Measurements from ENCODE around the gene KCND2. TPM values are rescaled to one million over a fixed set of nuclear protein-coding genes. Genes with fewer than 3 reads are reported as not detected.
"Not testable (repeated sequence)": the region's sequence is repeated elsewhere in the genome, so short reads cannot be mapped to it uniquely, and the experiment has no call there.

The KCND2 gene
- total RNA-seq, 1 donor from 2014 or later = 51.5 TPM

DNA sequence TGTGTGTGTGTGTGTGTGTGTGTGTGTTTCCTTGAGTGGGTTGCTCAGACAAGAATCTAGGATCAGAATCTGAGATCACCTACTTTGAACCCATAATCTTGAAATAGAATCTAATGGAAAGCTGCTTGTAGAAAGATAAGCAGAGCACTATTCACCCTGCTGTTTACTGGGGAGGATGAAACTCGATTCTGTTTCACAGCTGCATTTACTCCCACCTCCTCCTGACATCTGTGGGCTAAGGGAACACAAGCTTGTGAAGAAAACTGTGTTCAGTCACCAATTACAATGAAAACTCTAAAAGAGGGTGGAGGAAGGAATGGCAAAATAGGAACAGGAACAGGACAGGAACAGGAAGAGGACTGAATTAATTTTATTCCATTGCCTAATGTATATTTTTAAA, 315.4 kb downstream of the KCND2 start:
- DNase-seq = no peak

DNA sequence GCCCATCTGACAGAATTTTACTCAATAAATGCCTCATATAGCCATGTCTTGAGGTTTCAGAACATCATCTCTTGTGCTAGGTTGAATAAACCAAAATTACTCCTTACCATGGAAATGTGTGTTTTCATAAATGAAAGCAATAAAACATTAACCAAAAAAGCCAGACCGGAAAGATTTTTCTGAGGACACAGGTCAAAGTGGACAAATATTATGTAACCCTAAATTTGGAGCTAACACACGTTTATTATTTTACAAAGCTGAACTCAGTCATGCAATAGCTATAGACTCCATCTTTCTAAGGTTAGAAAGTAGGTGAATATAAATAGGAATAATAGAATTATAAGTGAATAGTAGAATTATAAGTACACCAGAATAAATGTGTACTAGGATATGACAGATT, 315.9 kb downstream of the KCND2 start:
- no peak for DNase-seq

GRCh38 chr7:120600607-120601006, 327.6 kb downstream of the KCND2 start:
- no peak for DNase-seq

DNA sequence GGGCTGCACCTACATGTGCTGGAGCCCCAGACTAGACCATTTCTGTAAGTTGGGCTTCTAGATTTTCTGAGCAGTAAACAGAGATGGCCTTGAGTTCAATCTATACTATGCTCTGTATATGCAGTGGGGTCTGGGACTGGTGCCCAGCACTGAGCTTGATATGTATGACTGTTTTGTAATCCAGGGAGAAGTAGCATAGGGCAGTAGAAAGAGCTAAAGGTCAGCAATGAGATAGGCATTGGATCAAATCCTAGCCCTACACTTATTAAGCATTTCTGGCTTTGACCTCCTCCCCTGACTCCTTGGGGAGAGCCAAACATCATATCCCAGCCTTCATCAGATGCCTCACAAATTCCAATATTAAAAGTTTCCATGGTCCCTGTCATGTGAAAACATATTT, 330.4 kb downstream of the KCND2 start:
- DNase-seq = no peak

DNA sequence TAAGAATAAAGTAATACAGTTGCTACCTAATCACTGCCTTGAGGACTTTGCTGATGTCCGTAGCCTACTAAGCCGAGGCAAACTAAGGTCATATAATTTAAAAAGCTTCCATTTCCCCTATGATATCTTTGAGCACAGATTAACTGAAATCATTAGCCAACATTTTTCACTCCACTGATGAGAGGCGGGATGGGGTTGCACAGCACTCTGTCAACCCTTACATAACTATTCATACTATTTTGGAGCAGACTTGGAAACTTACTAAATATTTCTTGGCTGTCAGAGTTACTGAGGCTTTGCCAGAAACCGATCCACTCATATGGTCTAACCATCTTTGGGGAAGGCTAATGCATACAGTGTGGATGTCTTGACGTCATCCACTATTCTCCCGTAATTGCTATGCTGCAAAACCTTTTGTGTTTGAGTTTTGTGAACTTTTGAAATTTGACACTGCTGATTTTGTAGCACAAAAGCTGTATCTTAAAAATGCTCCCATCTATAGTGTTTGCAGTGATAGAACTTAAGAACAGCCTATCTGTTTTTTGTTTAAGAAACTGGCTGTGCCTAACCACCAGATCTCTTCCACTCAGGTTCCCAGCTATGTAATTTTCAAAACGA, 336.3 kb downstream of the KCND2 start:
- DNase-seq = no peak

DNA sequence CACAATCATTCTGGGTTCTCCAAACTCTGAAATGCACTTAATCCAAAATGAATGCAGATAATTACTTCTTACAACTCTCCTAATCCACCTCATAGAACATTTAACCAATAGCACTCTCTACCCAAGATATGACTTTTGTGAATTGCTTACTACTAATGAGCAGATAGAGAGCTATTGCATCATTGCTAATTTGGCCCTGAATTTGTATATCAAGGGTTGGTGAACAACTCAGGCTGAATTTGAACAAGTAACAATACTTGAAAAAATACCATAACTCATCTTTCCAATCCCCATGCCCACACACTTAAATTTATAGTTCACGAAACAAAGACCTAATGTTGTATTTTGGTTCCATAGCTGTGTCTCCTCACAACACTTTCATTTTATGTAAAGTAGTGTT, 339.0 kb downstream of the KCND2 start:
- no peak for DNase-seq

DNA sequence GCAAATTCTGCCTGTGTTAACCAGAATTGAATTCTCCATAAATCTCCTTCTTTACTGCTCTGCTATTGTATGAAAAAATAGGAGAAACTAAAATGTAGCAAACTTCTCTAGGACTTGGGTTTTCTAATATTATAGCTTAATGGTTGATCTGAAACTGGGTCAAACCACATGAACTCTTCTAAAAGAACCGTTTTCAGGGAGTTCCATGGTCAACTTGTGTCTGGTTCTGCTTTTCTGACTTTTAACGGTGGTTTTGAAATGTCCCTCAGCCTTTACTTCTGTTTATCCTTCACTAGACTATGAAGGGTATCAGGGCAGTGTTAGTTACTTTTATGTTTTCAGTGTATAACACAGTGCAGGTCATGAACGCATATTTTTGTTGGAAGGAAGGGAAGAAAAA, 342.7 kb downstream of the KCND2 start:
- no peak for DNase-seq

GRCh38 chr7:120617275-120617674, 344.3 kb downstream of the KCND2 start:
- no peak for DNase-seq

GRCh38 chr7:120628251-120628650, 355.3 kb downstream of the KCND2 start:
- DNase-seq = no peak

DNA sequence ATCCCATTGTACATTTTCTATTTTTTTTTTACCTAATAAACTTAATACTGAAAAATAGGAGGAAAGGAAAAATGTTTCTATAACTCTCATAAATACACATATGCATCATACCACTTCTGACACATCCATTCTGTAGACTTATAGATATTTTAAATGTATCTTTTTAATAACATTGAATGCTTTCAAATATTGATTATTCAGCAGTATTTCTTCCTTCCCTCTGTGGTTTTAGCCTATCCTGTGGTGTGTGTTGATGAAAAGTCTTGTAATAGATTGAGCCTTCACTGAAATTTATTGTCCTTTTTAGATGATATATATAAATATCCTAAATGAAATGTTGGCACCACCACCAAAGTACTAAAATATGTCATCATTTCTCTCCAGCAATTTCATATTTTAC, 366.9 kb downstream of the KCND2 start:
- DNase-seq = no peak

- no peak for DNase-seq
These were observed 373.0 kb downstream of the KCND2 start for GRCh38 chr7:120645966-120646365.

DNA sequence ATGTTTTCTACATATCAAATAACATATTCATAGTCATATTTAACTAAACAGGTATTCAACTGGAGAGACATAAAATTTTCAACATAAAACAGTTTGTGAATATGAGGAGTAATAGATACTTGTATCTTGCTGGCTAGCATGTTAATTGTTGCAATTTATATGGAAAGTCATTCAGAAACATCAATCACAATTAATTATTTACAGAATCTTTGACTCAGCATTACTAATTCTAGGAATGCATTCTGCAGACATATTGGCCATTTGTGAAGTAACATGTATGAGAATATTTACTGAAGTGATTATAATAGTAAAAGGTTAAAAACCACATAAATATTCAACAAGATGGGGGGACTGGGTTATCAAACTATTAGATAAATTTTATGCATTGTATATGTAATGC, 381.3 kb downstream of the KCND2 start:
- no peak for DNase-seq

DNA sequence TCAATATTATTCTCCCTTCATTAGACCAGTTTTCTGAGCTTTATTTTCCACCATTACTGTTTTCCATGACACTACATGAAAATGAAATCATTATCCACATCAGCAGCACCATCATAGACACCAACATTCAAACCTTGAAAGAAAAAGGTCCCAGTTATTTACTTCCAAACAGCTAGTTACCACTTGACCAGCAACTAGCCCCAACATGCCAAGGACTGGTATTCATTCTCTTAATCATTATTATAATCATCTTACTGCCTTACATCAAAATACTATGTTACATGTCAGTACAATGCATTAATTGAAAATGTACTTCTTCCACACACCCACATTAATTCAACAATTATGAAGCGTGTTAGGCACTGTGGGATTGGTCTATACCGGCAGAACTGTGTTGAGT, 385.5 kb downstream of the KCND2 start:
- no peak for DNase-seq

GRCh38 chr7:120662291-120662690, 389.3 kb downstream of the KCND2 start:
- no peak for DNase-seq

DNA sequence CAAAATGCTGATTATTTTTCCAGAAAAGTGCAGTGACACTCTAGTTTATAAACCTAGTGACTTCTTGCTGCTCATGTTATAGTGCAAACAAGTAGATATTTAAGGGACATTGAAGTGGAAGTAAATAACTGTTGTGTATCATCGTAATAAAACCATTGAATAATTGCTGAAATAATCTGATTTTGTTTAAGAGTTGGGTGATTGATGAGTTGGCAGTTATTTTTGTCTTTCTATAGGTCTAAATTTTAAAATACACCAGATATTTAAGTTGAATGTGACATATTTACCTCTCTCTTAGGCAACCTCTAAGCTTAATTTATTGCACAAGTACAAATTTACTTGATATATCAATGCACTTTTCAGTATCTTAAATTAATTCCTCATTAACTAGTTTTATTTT, 392.1 kb downstream of the KCND2 start:
- no peak for DNase-seq

DNA sequence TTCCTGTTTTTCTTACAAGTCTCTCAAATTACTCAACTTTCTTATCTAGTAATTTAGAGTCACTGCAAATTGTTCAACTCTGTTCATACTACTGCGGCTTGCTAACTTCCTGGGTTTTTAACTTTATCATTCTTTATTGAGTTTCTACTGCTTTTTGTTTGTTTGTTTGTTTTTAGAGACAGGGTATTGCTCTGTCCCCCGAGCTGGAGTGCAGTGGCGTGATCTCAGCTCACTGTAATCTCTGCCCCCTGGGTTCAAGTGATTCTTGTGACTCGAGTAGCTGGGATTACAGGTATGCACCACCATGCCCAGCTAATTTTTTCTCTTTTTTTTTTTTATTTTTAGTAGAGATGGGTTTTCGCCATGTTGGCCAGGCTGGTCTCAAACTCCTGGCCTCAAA, 402.1 kb downstream of the KCND2 start:
- no peak for DNase-seq

DNA sequence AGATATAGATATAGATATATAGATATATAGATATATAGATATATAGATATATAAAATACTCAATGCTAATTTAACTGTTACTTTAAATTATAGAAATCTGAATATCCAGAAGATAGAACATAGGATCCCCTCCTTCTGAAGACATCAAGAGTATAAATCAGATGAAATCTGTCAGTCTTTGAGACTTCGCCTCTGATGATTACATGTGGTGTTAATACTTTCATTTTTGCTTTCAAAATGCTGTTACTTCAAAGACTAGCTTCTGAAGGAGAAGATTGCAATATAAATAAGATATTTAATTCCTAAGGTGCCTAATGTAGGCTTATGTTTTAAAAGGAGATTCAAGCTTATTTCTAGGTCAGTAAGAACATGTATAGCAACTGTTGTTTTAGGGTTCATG, 404.6 kb downstream of the KCND2 start:
- no peak for DNase-seq

- DNase-seq = no peak
These were observed 408.0 kb downstream of the KCND2 start for GRCh38 chr7:120680985-120681384.

DNA sequence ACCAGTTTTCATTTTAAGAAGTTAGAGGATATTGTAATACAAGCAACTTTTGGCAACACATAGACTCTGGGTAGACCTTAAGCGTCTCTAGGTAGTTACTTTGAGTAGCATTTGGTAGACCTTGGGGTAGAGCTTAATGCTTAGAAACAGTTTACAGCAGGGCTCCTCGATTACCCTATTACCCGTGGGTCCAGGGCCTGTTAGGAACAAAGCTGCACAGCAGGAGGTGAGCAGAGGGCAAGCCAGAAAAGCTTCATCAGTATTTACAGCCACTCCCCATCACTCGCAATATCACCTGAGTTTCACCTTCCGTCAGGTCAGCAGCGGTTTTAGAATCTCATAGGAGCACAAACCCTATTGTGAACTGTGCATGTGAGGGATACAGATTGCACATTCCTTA, 411.5 kb downstream of the KCND2 start:
- no peak for DNase-seq

DNA sequence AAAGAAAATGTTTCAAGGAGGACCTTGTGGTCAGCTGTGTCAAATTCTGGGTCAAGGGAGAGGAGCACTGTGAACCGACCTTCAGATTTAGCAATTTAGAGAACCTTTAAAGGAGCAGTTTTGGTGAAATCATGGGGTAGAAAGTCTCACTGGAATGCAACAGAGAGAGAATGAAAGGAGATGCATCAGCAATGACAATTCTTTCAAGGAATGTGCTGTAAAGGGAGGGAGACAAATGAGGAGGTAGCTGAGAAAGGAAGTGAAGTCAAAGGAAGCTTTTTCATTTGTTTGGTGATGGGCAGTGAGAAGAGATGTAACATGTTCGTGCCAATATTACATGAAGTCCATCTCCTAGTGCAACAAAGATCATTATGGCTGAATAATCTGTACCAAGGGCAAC, 418.9 kb downstream of the KCND2 start:
- DNase-seq = no peak

GRCh38 chr7:120695848-120696247, 422.9 kb downstream of the KCND2 start:
- no peak for DNase-seq

DNA sequence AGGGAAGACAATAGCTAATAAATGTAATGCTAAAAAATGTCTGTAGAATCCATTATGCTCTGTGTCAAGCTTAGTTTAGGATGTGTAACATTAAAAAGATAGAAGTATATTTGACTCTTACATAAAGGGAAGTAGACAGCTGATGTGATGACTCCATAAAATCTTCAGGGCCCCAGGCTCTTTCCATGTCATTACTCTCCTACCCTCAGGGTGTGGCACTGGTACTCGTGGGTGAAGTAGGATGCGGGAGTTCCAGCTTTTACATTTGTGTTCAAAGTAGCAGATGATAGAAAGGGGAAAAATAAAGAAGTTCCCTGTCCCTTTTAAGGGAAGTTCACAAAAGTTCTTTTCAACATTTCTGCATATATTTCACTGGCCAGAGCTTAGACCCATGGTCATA, 427.8 kb downstream of the KCND2 start:
- no peak for DNase-seq

GRCh38 chr7:120702408-120702807, 429.4 kb downstream of the KCND2 start:
- not testable (repeated sequence) for DNase-seq

DNA sequence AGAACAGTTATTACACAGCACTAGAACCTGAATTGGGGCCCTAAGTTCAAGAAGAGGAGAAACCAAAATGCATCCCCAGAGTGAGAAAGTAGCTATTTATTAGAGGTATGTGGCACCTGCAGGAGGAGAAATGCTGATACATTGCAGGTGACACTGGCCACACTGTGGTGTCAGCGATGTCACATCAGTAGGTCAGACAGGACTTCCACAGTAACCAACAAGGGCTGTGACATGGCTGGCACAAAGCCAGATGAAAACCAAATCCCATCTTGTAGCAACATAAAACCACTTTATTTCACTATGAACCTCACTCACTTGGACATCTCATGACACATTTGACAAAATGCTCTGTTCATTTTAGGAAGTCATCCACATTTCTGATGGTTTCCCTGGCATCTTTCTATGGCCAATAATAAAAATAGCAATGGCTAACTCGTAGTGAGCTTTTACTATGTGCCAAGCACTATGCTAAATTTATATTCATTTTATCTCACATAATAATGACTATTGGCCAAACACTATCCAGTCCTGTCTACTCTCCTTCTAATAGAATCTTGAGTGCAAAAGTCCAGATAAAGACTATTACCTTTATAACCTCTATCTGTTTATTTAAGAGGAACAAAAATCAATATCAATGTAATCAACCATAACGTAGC, 430.7 kb downstream of the KCND2 start:
- no peak for DNase-seq

Data from occipital lobe (tissue), 2 donors.